ENCODE data around the gene MYCBPAP.

GRCh38 chr17:50461550-50462132, 46.6 kb upstream of the MYCBPAP start:
- TF ChIP-seq CTCF (IDR thresholded peaks at IDR 0.05; ENCODE audit: low read depth, low read length) (no peak), EZH2phosphoT487 (IDR thresholded peaks at IDR 0.05; ENCODE audit: low read depth) (no peak)
